B cell (primary cell): Measurements from ENCODE around the gene ACP1. TPM values are rescaled to one million over a fixed set of nuclear protein-coding genes. Genes with fewer than 3 reads are reported as not detected.

Experiments
- ATAC-seq: fragments of 200-7000 bp; cut with Tn5 transposase; one replicate; pipeline ENCODE4 v1.10.0; 2021; ENCODE audit warnings: low read depth, mild to moderate bottlenecking, moderate number of reproducible peaks, moderate library complexity
- CTCF ChIA-PET: fragments of 350-600 bp; sonication (Branson Sonifier 250); formaldehyde crosslinking; loops from one replicate; lab custom pipeline; 2021; ENCODE audit warnings: antibody characterized with exemption, inconsistent platforms; lab: Charles Lee
- POLR2A ChIA-PET: fragments of 350-600 bp; sonication (Branson Sonifier 250); formaldehyde crosslinking; loops from one replicate; lab custom pipeline; 2021; ENCODE audit warnings: antibody characterized with exemption; lab: Charles Lee
- DNase-seq: peaks from one replicate; pipeline ENCODE4 v3.0.0; 2013
- H2AFZ ChIP-seq: 2 replicates; pipeline ENCODE4 v1.6.1; 2012; ENCODE audit warnings: mild to moderate bottlenecking, low read depth, low read length; ENCODE audit not compliant: insufficient read depth, poor library complexity, severe bottlenecking
- H3K27ac ChIP-seq, 2 donors: 1 replicate in 1 of 2; 2 replicates in 1 of 2; pipeline ENCODE4 v1.5.1; 2012 to 2013; ENCODE audit warnings: low read length in 2 of 2, mild to moderate bottlenecking in 2 of 2, moderate library complexity in 1 of 2
- H3K27me3 ChIP-seq, 4 experiments: fragments of 200-600 bp in 1 of 4; sonication (generic) in 1 of 4; replicated peaks in 1 of 4; 1 replicate in 2 of 4; 2 replicates in 2 of 4; pipeline versions ENCODE4 v1.6.1 to v1.7.0; 2013 to 2016; ENCODE audit warnings: low read length in 3 of 4, mild to moderate bottlenecking in 2 of 4, mixed read lengths in 1 of 4, moderate library complexity in 1 of 4; ENCODE audit not compliant: insufficient read depth in 4 of 4, control insufficient read depth in 3 of 4; ENCODE audit errors: control extremely low read depth in 1 of 4
- H3K36me3 ChIP-seq, 2 experiments: replicated peaks in 1 of 2; 1 replicate in 1 of 2; 2 replicates in 1 of 2; pipeline versions ENCODE4 v1.6.1 to v1.7.1; 2013; ENCODE audit warnings: low read length in 1 of 2; ENCODE audit not compliant: insufficient read depth in 2 of 2, control insufficient read depth in 1 of 2; ENCODE audit errors: control extremely low read depth in 1 of 2, extremely low read depth in 1 of 2
- H3K4me1 ChIP-seq, 2 donors: fragments of 200-600 bp in 1 of 2; sonication (generic) in 1 of 2; 1 replicate in 1 of 2; 2 replicates in 1 of 2; pipeline versions ENCODE4 v1.5.1 to v1.6.1; 2013 to 2017; ENCODE audit warnings: low read length in 2 of 2; ENCODE audit not compliant: control insufficient read depth in 2 of 2, insufficient read depth in 2 of 2
- H3K4me2 ChIP-seq: replicated peaks from 2 replicates; pipeline ENCODE3; 2012; ENCODE audit warnings: mild to moderate bottlenecking, low read depth, low read length; ENCODE audit not compliant: poor library complexity, severe bottlenecking
- H3K4me3 ChIP-seq, 5 experiments: fragments of 200-600 bp in 1 of 5; sonication (generic) in 1 of 5; 1 replicate in 3 of 5; 2 replicates in 2 of 5; pipeline versions ENCODE4 v1.5.1 to v1.7.0; 2011 to 2016; ENCODE audit warnings: low read length in 4 of 5, mild to moderate bottlenecking in 4 of 5, low read depth in 2 of 5, control low read depth in 1 of 5, moderate library complexity in 1 of 5; ENCODE audit not compliant: insufficient read depth in 1 of 5; ENCODE audit errors: control extremely low read depth in 1 of 5, extremely low read depth in 1 of 5
- H3K79me2 ChIP-seq: fragments of 200-600 bp; sonication (generic); one replicate; pipeline ENCODE4 v1.6.0; 2016; ENCODE audit warnings: low read length; ENCODE audit not compliant: control insufficient read depth, insufficient read depth
- H3K9ac ChIP-seq: fragments of 200-600 bp; sonication (generic); 2 replicates; pipeline ENCODE4 v1.6.1; 2017; ENCODE audit warnings: mild to moderate bottlenecking, low read length, moderate library complexity
- H3K9me3 ChIP-seq, 3 donors: one replicate each; pipeline versions ENCODE4 v1.6.1 to v1.7.1; 2013; ENCODE audit warnings: low read length in 2 of 3; ENCODE audit not compliant: control insufficient read depth in 2 of 3, insufficient read depth in 1 of 3; ENCODE audit errors: control extremely low read depth in 1 of 3
- H4K20me1 ChIP-seq: 2 replicates; pipeline ENCODE4 v1.6.0; 2012; ENCODE audit warnings: mild to moderate bottlenecking, low read length; ENCODE audit not compliant: insufficient read depth, control insufficient read depth, poor library complexity, severe bottlenecking
- H3K27ac Mint-ChIP-seq: one replicate; pipeline ENCODE4 v1.8.0; 2021; ENCODE audit warnings: mixed read lengths
- H3K27me3 Mint-ChIP-seq: one replicate; pipeline ENCODE4 v1.8.0; 2021; ENCODE audit warnings: mixed read lengths
- H3K4me1 Mint-ChIP-seq: one replicate; pipeline ENCODE4 v1.8.0; 2021; ENCODE audit warnings: mixed read lengths
- H3K4me3 Mint-ChIP-seq: one replicate; pipeline ENCODE4 v1.8.0; 2021; ENCODE audit warnings: mixed read lengths
- H3K9me3 Mint-ChIP-seq: one replicate; pipeline ENCODE4 v1.8.0; 2022; ENCODE audit warnings: mixed read lengths; ENCODE audit not compliant: insufficient read depth
- CTCF ChIP-seq: fragments of 200-600 bp; IDR thresholded peaks from one replicate; pipeline ENCODE4 v1.8.0; 2022; ENCODE audit warnings: antibody characterized with exemption, mild to moderate bottlenecking
- EZH2 ChIP-seq: IDR thresholded peaks from 2 replicates; pipeline ENCODE4 v1.6.1; 2012; ENCODE audit warnings: borderline replicate concordance, low read depth, mild to moderate bottlenecking, moderate library complexity, low read length; ENCODE audit not compliant: insufficient read depth, poor library complexity, severe bottlenecking
- WGBS: methylation state at CpG from one replicate; pipeline ENCODE4 v1.1.5; 2013; ENCODE audit warnings: missing lambda C conversion rate; ENCODE audit not compliant: insufficient coverage; 5-methylcytosine and 5-hydroxymethylcytosine counted together
- intact Hi-C: fragments of 100-400 bp; cut with micrococcal nuclease; formaldehyde crosslinking; loops from one replicate; pipeline ENCODE4 v1.10.0; 2022
- polyA plus RNA-seq: library from polyadenylated mRNA; depleted of rRNA; stranded (reverse); fragments of >200 nt; gene quantifications from 2 replicates; pipeline ENCODE4 v1.2.3, GENCODE V29; 2012
- total RNA-seq, 2 donors: library from RNA; stranded (reverse); fragments of 120-200 nt in 1 of 2; gene quantifications; 1 replicate in 1 of 2; 2 replicates in 1 of 2; pipeline versions ENCODE4 v1.2.3 to v1.2.4, GENCODE V29; 2013 to 2022

The ACP1 gene
- total and polyA plus RNA-seq, 2 donors (not counting 1 experiment from before 2014, with no cell fraction given): 70.2 to 87.8 TPM

- no peaks in the 10 kb centered on the region for H3K4me1 ChIP-seq
- no peaks in the 10 kb centered on the region for H3K27me3 ChIP-seq
- H3K9me3 Mint-ChIP-seq: no peaks in the 10 kb centered on the region
- intact Hi-C loops: no loop called here
- no peak for DNase-seq
- no peaks in the 10 kb centered on the region for H3K79me2 ChIP-seq
- H3K4me2 ChIP-seq: no peak overlapping the region
- no peaks in the 10 kb centered on the region for H3K4me1 Mint-ChIP-seq
- no peak overlapping the region for H3K4me3 ChIP-seq
- ChIA-PET CTCF (no interaction called here), POLR2A (no interaction called here)
- H3K27ac Mint-ChIP-seq: no peak overlapping the region
- H3K4me3 Mint-ChIP-seq: no peak overlapping the region
- H3K27me3 Mint-ChIP-seq: no peaks in the 10 kb centered on the region
- no peak for ATAC-seq
- H3K27ac ChIP-seq: no peak overlapping the region
- peaks cover 2 to 34% of the 10 kb centered on the region in 2 experiments for H3K36me3 ChIP-seq
- no peaks in the 10 kb centered on the region for H4K20me1 ChIP-seq
- no peak overlapping the region for H3K9ac ChIP-seq
- no peak for TF ChIP-seq CTCF
- TF ChIP-seq EZH2: no peak
- no peaks in the 10 kb centered on the region for H3K9me3 ChIP-seq
- WGBS: no CpG with 5 or more reads among the region's 4 CpGs
- H2AFZ ChIP-seq: no peak overlapping the region
These were observed 41.3 kb upstream of the ACP1 start for GRCh38 chr2:223451-223850.

GRCh38 chr2:223971-224760 is 40.6 kb upstream of the ACP1 start:
- no peak overlapping the region for H3K27ac ChIP-seq
- H4K20me1 ChIP-seq: no peaks in the 10 kb centered on the region
- H3K4me3 Mint-ChIP-seq: no peak overlapping the region
- no peak overlapping the region for H3K9ac ChIP-seq
- H3K4me1 ChIP-seq: no peaks in the 10 kb centered on the region
- no peaks in the 10 kb centered on the region for H3K27me3 Mint-ChIP-seq
- WGBS: 96% methylated on average over 4 of the region's 6 CpGs
- no peaks in the 10 kb centered on the region for H3K9me3 Mint-ChIP-seq
- H3K4me1 Mint-ChIP-seq: no peaks in the 10 kb centered on the region
- TF ChIP-seq CTCF (no peak), EZH2 (no peak)
- H3K9me3 ChIP-seq: no peaks in the 10 kb centered on the region
- H3K27me3 ChIP-seq: no peaks in the 10 kb centered on the region
- ChIA-PET CTCF (no interaction called here), POLR2A (no interaction called here)
- H3K27ac Mint-ChIP-seq: no peak overlapping the region
- no peak overlapping the region for H3K4me2 ChIP-seq
- intact Hi-C loops: no loop called here
- H3K36me3 ChIP-seq: peaks cover 2 to 38% of the 10 kb centered on the region in 2 experiments
- DNase-seq: no peak
- ATAC-seq: no peak
- no peak overlapping the region for H2AFZ ChIP-seq
- H3K4me3 ChIP-seq: no peak overlapping the region
- H3K79me2 ChIP-seq: no peaks in the 10 kb centered on the region
